Renal cortical epithelial cell (primary cell): ENCODE results near the gene ADAM10. TPM values are rescaled to one million over a fixed set of nuclear protein-coding genes. Genes with fewer than 3 reads are reported as not detected.
"Not testable (repeated sequence)": the region's sequence is repeated elsewhere in the genome, so short reads cannot be mapped to it uniquely, and the experiment has no call there.

ENCODE experiments used
- DNase-seq: peaks from one replicate; pipeline ENCODE4 v3.0.0-alpha.2; 2011; ENCODE audit warnings: low read depth
- total RNA-seq: library from RNA; depleted of rRNA; stranded (reverse); fragments of >200 nt; gene quantifications from 2 replicates; pipeline ENCODE4 v1.2.3, GENCODE V29; 2014

The ADAM10 gene, protein sequence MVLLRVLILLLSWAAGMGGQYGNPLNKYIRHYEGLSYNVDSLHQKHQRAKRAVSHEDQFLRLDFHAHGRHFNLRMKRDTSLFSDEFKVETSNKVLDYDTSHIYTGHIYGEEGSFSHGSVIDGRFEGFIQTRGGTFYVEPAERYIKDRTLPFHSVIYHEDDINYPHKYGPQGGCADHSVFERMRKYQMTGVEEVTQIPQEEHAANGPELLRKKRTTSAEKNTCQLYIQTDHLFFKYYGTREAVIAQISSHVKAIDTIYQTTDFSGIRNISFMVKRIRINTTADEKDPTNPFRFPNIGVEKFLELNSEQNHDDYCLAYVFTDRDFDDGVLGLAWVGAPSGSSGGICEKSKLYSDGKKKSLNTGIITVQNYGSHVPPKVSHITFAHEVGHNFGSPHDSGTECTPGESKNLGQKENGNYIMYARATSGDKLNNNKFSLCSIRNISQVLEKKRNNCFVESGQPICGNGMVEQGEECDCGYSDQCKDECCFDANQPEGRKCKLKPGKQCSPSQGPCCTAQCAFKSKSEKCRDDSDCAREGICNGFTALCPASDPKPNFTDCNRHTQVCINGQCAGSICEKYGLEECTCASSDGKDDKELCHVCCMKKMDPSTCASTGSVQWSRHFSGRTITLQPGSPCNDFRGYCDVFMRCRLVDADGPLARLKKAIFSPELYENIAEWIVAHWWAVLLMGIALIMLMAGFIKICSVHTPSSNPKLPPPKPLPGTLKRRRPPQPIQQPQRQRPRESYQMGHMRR
- total RNA-seq, result 214 and 540 TPM in 2 replicates

- peak; percentile 92 for DNase-seq
These were observed at the start of gene ADAM10 for GRCh38 chr15:58749532-58750337. Gene ADAM10 (minus strand): TSS chr15:58749707. CDS start chr15:58749534, 173 bp downstream.

GRCh38 chr15:58797505-58797904, 48.0 kb upstream of the ADAM10 start:
- DNase-seq, result no peak

DNA sequence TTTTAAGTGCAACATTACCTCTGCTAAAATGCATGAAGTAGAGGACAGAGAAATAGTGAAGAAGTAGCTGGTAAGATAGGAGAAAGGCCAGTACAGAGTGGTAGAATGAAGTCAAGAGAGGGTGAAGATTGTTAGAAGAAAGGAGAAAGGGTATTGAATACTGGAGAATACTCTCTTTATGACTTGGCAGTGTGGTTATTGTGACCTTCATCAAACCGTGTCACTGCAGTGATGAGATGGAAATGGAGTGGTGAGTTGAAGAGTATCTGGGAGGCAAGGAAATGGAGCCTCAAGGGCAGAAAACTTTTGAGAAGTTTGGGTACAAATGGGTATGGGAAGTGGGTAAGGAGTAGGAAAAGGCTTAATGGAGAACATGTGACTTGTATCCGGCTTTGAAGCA, 46.3 kb upstream of the ADAM10 start:
- DNase-seq, result no peak

DNA sequence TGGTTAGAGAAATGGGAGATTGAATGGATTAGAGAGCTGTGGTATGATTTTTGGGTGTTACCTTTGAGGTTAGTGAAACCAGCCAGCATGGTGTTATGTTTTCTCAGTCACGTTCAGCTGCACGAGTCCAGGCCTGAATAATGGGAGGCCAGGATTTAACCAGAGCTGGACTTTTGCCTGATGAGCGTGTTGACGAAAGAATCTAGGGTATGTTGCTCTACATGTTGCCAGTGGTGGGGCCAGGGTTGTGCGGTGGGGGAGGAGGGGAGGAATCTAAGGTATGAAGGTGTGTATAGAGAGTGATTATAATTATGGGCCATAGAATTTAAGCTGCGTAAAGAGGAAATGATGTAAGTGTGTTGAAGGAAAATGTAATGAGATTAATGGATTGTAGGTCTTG, 44.4 kb upstream of the ADAM10 start:
- peak; percentile 86 for DNase-seq

DNA sequence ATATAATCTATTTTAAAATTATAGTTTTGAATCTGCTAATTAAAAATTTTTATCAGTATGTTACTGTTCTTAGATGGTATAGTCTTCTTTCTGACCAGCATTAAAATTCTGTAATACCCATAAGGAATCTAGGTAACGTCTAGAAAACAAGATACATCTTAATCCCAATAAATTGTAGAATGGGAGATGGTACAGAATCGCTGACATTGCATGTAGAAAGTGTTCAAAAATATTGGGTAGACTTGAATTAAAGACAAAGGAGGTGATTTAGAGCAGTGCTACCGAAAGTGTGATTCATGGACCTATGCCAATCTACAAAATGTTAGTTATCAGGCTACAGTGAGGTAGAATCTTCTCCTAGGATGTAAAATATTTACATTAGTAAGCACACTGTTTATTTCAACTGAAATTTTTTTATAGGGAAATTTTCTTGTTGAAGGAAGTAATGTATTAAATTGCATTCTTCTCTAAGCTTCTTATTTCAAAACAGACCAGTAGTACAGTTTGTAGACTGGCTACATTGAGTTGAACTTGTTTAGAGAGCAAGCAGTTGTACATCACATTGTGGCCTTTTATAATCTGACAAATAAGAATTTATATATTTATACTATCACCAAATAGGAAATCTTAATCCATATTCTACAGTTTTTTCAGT, 38.7 kb upstream of the ADAM10 start:
- DNase-seq, result no peak

- DNase-seq, result no peak
These were observed 35.8 kb upstream of the ADAM10 start for GRCh38 chr15:58785355-58785754.

- DNase-seq, result no peak
These were observed 30.0 kb upstream of the ADAM10 start for GRCh38 chr15:58779554-58779953.

DNA sequence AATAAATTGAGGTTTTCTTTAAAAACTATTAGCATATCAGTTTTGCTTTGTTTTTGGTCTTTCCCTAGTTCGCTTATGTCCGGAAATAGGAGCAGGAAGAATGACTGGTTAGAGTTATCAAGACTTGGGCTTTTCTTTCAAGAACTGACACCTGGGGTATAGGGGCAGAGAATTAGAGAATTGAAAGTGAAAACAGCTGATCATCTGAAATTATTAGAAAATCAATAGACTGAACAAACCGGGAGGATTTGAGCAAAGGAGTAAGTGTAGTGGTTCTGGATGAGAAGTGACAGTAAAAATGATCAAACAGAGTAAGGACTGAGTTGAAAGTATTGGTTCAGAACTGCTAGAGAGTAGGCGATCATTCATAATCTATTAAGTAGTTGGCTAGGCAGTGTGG, 27.6 kb upstream of the ADAM10 start:
- no peak for DNase-seq

GRCh38 chr15:58775402-58775801, 25.9 kb upstream of the ADAM10 start:
- no peak for DNase-seq

DNA sequence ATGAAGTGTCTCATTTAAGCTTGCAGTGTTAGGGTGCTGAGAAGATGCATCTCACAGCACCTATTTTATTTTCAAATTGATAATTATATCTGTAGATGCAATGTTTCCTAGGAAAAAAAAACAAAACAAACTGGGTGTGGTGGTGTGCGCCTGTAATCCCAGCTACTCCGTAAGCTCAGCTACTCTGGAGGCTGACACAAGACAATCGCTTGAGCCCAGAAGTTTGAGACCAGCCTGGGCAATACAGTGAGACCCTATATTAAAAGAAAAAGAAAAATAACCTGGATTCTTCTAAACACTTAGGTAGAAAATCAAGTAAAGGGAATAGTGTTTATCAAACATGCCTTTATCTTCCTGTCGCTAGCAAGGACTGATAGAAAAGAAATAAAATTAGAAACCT, 23.5 kb upstream of the ADAM10 start:
- DNase-seq, result no peak

DNA sequence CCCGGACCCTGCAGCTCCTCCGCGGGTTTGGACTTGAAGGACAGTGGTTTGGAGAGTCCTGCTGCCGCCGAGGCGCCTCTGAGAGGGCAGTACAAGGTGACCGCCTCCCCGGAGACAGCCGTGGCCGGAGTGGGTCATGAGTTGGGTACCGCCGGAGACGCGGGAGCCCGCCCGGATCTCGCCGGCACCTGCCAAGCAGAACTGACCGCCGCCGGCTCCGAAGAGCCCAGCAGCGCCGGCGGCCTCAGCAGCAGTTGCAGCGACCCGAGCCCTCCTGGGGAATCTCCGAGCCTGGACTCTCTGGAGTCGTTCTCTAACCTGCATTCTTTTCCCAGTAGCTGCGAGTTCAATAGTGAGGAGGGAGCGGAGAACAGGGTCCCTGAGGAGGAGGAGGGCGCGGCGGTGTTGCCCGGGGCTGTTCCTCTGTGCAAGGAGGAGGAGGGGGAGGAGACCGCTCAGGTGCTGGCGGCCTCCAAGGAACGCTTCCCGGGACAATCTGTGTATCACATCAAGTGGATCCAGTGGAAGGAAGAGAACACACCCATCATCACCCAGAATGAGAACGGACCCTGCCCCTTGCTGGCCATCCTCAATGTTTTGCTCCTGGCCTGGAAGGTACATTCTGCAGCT, 22.2 kb upstream of the ADAM10 start:
- no peak for DNase-seq

DNA sequence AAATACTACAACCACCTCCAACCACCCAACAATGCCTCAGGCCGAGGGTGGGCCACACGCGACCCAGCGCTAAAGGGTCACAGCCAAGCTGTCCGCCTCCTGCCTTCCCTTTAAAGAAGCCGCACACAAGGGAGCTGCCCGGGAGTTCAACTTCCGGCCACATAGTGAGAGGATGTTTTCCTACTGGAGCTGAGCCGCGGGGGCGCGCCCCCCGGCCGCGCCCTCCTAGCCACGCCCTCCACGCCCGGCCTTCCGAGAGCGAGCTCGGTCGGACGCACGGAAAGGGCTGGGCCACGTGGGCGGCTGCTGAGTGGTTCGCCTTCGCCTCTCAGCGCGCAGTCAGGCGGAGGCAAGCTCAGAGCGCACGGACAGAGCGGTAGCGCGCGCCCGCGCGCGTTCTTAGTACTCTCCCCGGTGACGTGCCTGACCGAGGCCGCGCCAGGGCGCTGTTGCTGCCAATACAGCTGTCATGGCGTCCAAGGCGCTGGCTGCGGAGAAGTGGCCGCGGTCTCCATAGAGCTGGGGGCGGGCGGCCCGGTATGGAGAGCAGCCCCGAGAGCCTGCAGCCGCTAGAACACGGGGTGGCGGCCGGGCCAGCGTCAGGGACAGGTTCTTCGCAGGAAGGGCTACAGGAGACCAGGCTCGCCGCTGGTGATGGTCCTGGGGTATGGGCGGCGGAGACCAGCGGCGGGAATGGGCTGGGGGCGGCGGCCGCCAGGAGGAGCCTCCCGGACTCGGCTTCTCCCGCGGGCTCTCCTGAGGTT, 21.5 kb upstream of the ADAM10 start, which contains the start of gene MINDY2:
TSS of gene MINDY2 (plus strand) at position 446 of the 764 bp plus-strand sequence. CDS start at position 540, 94 bp downstream.
- DNase-seq, result peak; percentile 95

DNA sequence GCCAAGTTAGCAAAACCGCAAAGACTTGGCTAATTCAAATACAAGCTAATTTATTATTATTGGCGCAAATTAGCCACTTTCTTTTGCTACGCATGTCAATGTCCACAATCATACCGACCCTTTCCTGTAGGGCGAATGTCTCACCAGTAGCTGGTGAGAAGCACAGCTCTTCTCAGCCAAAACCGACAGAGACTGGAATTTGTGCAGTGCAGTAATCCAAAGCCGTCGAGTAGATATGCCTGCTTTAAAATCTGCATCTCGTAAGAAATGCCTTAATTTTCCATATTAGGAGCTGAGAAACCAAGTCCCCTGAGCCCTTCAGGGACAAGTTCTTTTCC, 21.0 kb upstream of the ADAM10 start:
- DNase-seq, result peak; percentile 80

DNA sequence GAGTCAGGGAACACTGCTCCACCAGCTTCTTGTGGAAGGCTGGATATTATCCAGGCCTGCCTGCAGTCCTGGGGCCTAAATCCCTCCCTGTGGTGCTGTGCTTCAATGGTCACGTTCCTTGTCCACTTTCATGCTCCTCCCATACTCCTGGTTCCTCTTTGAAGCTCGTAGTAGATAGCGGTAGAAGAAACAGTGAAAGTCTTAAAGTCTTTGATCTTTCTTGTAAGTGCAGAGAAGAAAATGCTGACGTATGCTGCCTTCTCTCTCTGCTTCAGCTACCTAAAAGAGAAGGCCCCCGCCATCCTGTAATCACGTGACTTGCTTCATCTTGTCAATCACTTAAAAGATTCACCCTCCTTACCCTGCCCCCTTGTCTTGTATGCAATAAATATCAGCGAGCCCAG, 19.1 kb upstream of the ADAM10 start:
- not testable (repeated sequence) for DNase-seq

- no peak for DNase-seq
These were observed 16.8 kb upstream of the ADAM10 start for GRCh38 chr15:58766290-58766689.

GRCh38 chr15:58764468-58764867, 15.0 kb upstream of the ADAM10 start:
- DNase-seq, result no peak

- DNase-seq, result no peak
These were observed 13.2 kb upstream of the ADAM10 start for GRCh38 chr15:58762731-58763130.

DNA sequence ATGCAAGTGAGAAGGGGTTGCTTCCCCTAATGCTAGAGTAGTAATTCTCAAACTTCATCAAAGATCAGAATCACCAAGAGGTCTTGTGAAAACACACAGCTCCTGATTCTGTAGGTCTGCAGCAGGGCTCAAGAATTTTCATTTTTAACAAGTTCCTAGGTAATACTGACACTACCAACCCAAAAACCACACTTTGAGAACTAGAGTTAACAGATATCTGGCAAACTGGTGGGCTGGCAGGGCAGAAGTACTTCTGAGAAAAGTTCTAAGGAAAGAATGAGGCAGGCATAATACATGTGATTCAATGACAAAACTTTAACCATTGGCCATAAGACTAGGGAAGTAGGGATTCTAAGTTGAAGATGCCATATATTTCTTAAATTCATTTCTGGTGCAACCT, 12.8 kb upstream of the ADAM10 start:
- DNase-seq, result no peak

DNA sequence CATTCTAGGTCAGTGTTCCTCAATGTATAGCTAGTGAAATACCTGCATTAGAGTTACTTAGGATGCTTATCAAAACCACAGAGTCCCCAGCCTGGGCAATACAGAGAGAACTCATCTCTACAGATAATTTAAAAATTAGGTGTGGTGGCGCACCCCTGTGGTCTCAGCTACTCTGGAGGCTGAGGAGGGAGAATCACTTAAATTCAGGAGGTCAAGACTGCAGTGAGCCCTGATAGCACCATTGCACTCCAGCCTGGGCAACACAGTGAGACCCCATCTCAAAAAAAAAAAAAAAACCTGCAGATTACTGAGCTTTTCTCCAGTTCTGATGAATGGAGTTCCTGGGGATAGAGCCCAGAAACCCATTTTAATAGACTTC, 11.5 kb upstream of the ADAM10 start:
- DNase-seq, result no peak

DNA sequence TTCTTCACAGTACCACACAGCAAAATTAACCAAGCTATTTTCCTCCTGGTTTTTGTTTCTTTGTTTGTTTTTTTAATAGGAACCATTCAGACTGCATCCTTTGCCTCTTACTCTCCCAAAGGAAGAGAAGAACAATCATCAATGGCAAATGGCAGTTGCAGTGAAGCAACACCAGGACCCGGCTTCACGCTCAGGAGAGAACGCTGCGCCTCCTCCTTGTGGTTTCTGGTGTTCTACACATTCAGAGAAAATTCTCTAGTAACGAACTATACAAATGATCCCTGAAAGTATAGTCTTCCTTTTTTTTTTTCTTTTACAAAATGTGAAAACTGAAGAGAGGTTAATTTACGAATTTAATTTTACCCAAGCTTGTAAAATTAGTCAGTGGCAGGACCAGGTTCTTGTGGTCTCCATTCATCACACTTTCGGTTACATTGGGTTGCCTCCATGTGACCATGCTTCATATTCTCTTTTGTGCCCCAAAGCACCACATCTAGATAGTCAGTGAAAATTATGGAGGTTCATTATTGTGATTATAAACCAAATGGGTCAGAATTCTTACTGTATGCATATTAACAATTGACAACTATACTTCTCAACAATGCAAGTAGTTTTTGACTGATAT, 11.0 kb upstream of the ADAM10 start:
- DNase-seq, result no peak
